GM12878 (cell line): ENCODE measurements around the gene RAB31. TPM values are rescaled to one million over a fixed set of nuclear protein-coding genes. Genes with fewer than 3 reads are reported as not detected.

Source experiments
- ATAC-seq: fragments of 200-7000 bp; cut with Tn5 transposase; 3 replicates; pipeline ENCODE4 v1.9.1; 2020; ENCODE audit warnings: mild to moderate bottlenecking, moderate library complexity
- BruUV-seq: library from RNA; stranded (reverse); fragments of 400-500 nt; replicated peaks from 2 replicates; lab custom pipeline; 2021; lab: Mats Ljungman, UMichigan
- CTCF ChIA-PET: fragments of 300-600 bp; sonication (Branson Sonifier 250); formaldehyde crosslinking; extraction: SDS; loops from one replicate; lab custom pipeline; 2021; ENCODE audit warnings: inconsistent platforms; lab: Yijun Ruan, JAX
- POLR2A ChIA-PET: fragments of 350-600 bp; formaldehyde crosslinking; extraction: SDS; loops from one replicate; lab custom pipeline; 2021; ENCODE audit warnings: inconsistent platforms; lab: Charles Lee
- RAD21 ChIA-PET: fragments of 300-600 bp; sonication (Branson Sonifier 250); formaldehyde crosslinking; loops from one replicate; lab custom pipeline; 2023; ENCODE audit warnings: antibody characterized with exemption; ENCODE audit not compliant: unreplicated experiment; lab: Charles Lee
- SMC1A ChIA-PET: fragments of 300-600 bp; sonication (Branson Sonifier 250); formaldehyde crosslinking; loops from one replicate; lab custom pipeline; 2023; ENCODE audit not compliant: unreplicated experiment, uncharacterized antibody; lab: Charles Lee
- DNase-seq: peaks from one replicate; pipeline ENCODE4 v3.0.0-alpha.2; 2011; ENCODE audit warnings: low read depth, low spot score
- FAIRE-seq: peaks from 3 replicates; lab custom pipeline; 2011; peaks lifted over from hg19 to GRCh38; lab: Jason Lieb, UNC
- H2AFZ ChIP-seq: 2 replicates; pipeline ENCODE4 v1.6.0; 2011; ENCODE audit warnings: low read depth, low read length, control low read depth; ENCODE audit not compliant: control insufficient read depth
- H3K27ac ChIP-seq: 2 replicates; pipeline ENCODE4 v1.5.1; 2011; ENCODE audit warnings: control low read depth; ENCODE audit not compliant: control insufficient read depth, insufficient read depth
- H3K27me3 ChIP-seq, 2 experiments: replicated peaks in 1 of 2; 2 replicates each; pipeline versions ENCODE4 v1.6.0 to v1.6.1; 2011; ENCODE audit warnings: low read length in 1 of 2; ENCODE audit not compliant: control insufficient read depth in 2 of 2, insufficient read depth in 2 of 2
- H3K36me3 ChIP-seq, 2 experiments: 2 replicates each; pipeline ENCODE4 v1.5.1; 2011; ENCODE audit warnings: low read length in 1 of 2; ENCODE audit not compliant: control insufficient read depth in 2 of 2, insufficient read depth in 2 of 2
- H3K4me1 ChIP-seq: 2 replicates; pipeline ENCODE4 v1.6.1; 2011; ENCODE audit warnings: mild to moderate bottlenecking, low read length, moderate library complexity, mixed read lengths; ENCODE audit not compliant: control insufficient read depth, insufficient read depth
- H3K4me2 ChIP-seq: 2 replicates; pipeline ENCODE4 v1.6.0; 2011; ENCODE audit warnings: control low read depth; ENCODE audit not compliant: control insufficient read depth, insufficient read depth
- H3K4me3 ChIP-seq: fragments of 200-600 bp; sonication (generic); 2 replicates; pipeline ENCODE4 v1.5.1; 2016
- H3K79me2 ChIP-seq: 2 replicates; pipeline ENCODE4 v1.6.0; 2011; ENCODE audit warnings: low read length; ENCODE audit not compliant: control insufficient read depth, insufficient read depth
- H3K9ac ChIP-seq: 2 replicates; pipeline ENCODE4 v1.8.0; 2011; ENCODE audit warnings: low read length, control low read depth, mixed read lengths; ENCODE audit not compliant: control insufficient read depth, insufficient read depth
- H3K9me3 ChIP-seq: replicated peaks from 3 replicates; pipeline ENCODE4 v1.5.1; 2011; ENCODE audit warnings: mild to moderate bottlenecking, low read length; ENCODE audit not compliant: control insufficient read depth, insufficient read depth
- H4K20me1 ChIP-seq: 2 replicates; pipeline ENCODE4 v1.6.0; 2011; ENCODE audit not compliant: control insufficient read depth, insufficient read depth
- MXI1 ChIP-seq: fragments of 150-350 bp; IDR thresholded peaks from 2 replicates; pipeline ENCODE4 v1.6.1; 2011; ENCODE audit warnings: low read depth, mild to moderate bottlenecking, inconsistent platforms, low read length, improper control_type of control experiment
- RELB ChIP-seq: fragments of 450-650 bp; IDR thresholded peaks from 2 replicates; pipeline ENCODE4 v1.6.1; 2017; ENCODE audit warnings: low read depth, mild to moderate bottlenecking, moderate library complexity
- SKIL ChIP-seq: fragments of 450-650 bp; IDR thresholded peaks from 2 replicates; pipeline ENCODE4 v1.6.1; 2017; ENCODE audit warnings: mild to moderate bottlenecking, low read depth, inconsistent platforms; ENCODE audit not compliant: poor library complexity, severe bottlenecking
- WGBS: methylation state at CpG from one replicate; pipeline ENCODE4 v1.1.6; 2016; ENCODE audit warnings: low lambda C conversion rate; ENCODE audit not compliant: insufficient replicate concordance, insufficient coverage; ENCODE audit errors: missing lambda C conversion rate; 5-methylcytosine and 5-hydroxymethylcytosine counted together
- in situ Hi-C: fragments of 300-500 bp; cut with MboI; formaldehyde crosslinking; loops from 9 replicates; pipeline ENCODE4 v1.14.3; 2018; ENCODE audit warnings: mixed read lengths
- intact Hi-C: fragments of 100-400 bp; cut with micrococcal nuclease; formaldehyde crosslinking; loops from one replicate; pipeline ENCODE4 v1.14.2; 2022; ENCODE audit not compliant: unreplicated experiment
- polyA plus RNA-seq, 11 experiments: library from polyadenylated mRNA; depleted of rRNA in 4 of 11; unstranded in 6 of 11; stranded (reverse) in 5 of 11; fragments of >200 nt; fragmentation: Nextera tagmentation in 4 of 11; fragmentation: Illumina TruSeq in 1 of 11; extraction: Ambion mirVana in 4 of 11; extraction: Trizol in 1 of 11; gene quantifications; 1 replicate in 1 of 11; 2 replicates in 10 of 11; pipeline versions ENCODE4 v1.2.1 to v1.2.3, GENCODE V29; 2011 to 2016; ENCODE audit warnings: inconsistent platforms in 2 of 11, missing spikeins in 2 of 11, low read depth in 1 of 11
- total RNA-seq, 4 experiments: library from RNA; depleted of rRNA in 3 of 4; stranded (reverse); fragments of >200 nt in 3 of 4; fragmentation: Illumina TruSeq in 1 of 4; extraction: Trizol in 1 of 4; gene quantifications; 2 replicates each; pipeline versions ENCODE4 v1.2.1 to v1.2.3, GENCODE V29; 2013 to 2021

The RAB31 gene
- total and polyA plus RNA-seq, 10 of the 15 experiments (the other 5 are each of a cell fraction or from before 2014, with no cell fraction given): 0.80 to 23.3 (median 12.2) TPM

DNA sequence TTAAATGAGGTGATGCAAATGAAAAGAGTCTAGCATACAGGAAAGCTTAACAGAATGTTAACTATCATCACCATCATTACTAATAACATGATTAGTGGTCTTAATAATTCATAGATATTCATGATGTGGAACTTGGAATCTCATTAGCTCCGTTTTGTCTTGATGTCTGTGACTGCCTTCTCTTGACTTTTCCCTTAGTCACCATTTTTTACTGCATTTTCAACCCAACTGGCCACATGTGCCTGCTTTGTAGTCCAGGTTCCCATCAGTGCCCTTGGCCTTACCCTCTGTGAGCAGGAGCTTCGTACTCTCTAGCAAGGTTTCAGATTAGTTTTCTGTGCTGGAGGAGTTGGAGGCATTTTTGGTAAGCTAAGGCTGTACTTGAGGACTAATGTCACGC is 47.0 kb downstream of the RAB31 start (continued):
- no peak for TF ChIP-seq RELB

DNA sequence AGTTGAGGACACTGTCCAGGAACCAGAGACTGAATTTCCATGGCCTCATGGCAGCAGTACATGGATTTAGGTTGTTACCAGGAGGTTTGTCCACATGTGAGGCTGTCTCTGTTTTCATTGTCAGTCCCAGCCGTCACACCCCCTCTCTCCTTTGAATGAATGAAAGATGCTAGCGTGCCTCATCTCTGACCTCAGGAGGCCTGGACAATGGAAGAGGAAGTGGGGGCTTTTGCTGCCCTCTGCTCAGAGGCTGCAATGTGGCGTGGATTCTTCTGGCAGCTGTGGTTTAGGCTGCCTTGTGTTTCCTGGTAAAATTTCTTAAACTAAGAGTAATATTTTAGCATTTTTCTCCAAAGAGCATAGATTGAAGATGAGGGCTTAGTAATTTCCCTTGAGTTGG is 47.5 kb downstream of the RAB31 start:
- in situ Hi-C loops (no loop called here), intact Hi-C loops (no loop called here)
- no TSS peak for BruUV-seq
- no peak for TF ChIP-seq MXI1
- no peak for TF ChIP-seq SKIL
- no peak for FAIRE-seq
- RAD21 ChIA-PET: no interaction called here
- no peaks in the 10 kb centered on the region for H3K27me3 ChIP-seq
- H4K20me1 ChIP-seq: no peaks in the 10 kb centered on the region
- no peak for DNase-seq
- H3K36me3 ChIP-seq: no peaks in the 10 kb centered on the region
- H3K79me2 ChIP-seq: no peaks in the 10 kb centered on the region
- CTCF ChIA-PET: interaction anchor here (1.5 kb wide), 1 partner anchor 1100 kb away, joined by 4 read pairs; no protein-coding TSS in a partner anchor
- no peak overlapping the region for H3K9ac ChIP-seq
- H2AFZ ChIP-seq: no peak overlapping the region
- H3K27ac ChIP-seq: no peak overlapping the region
- POLR2A ChIA-PET: no interaction called here
- no peak for ATAC-seq
- no peaks in the 10 kb centered on the region for H3K9me3 ChIP-seq
- SMC1A ChIA-PET: no interaction called here
- H3K4me1 ChIP-seq: no peaks in the 10 kb centered on the region; the same call in 1 of the 2 replicates
- H3K4me3 ChIP-seq: no peak overlapping the region
- WGBS: 63% methylated on average over 3 of the region's 3 CpGs
- H3K4me2 ChIP-seq: no peak overlapping the region
